H1 (cell line): ENCODE results near the gene SLFN5.

ENCODE experiments used
- EP300 ChIP-seq, 2 experiments: IDR thresholded peaks; 1 replicate in 1 of 2; 2 replicates in 1 of 2; pipeline ENCODE4 v1.6.1; 2011 to 2012; ENCODE audit warnings: low read depth in 2 of 2, low read length in 2 of 2, mild to moderate bottlenecking in 2 of 2, borderline replicate concordance in 1 of 2, inconsistent platforms in 1 of 2, moderate library complexity in 1 of 2
- EZH2 ChIP-seq: fragments of 200-600 bp; sonication (generic); IDR thresholded peaks from 2 replicates; pipeline ENCODE4 v1.7.1; 2012; ENCODE audit warnings: low read depth, mild to moderate bottlenecking, moderate library complexity, low read length, inconsistent platforms; ENCODE audit not compliant: severe bottlenecking
- HDAC6 ChIP-seq: IDR thresholded peaks from one replicate; pipeline ENCODE4 v1.7.1; 2012; ENCODE audit warnings: low read depth, mild to moderate bottlenecking, inconsistent platforms, low read length, moderate library complexity
- JUND ChIP-seq: IDR thresholded peaks from 2 replicates; pipeline ENCODE4 v1.6.1; 2011; ENCODE audit warnings: mild to moderate bottlenecking, improper control_type of control experiment, low read length
- POLR2A ChIP-seq, 2 experiments: IDR thresholded peaks; 1 replicate in 1 of 2; 2 replicates in 1 of 2; pipeline ENCODE4 v1.6.1; 2011; ENCODE audit warnings: low read depth in 2 of 2, low read length in 2 of 2, mild to moderate bottlenecking in 2 of 2; ENCODE audit errors: control extremely low read depth in 1 of 2
- POLR2AphosphoS5 ChIP-seq: IDR thresholded peaks from 2 replicates; pipeline ENCODE4 v1.6.1; 2011; ENCODE audit warnings: low read depth, low read length
- RAD21 ChIP-seq, 2 experiments: IDR thresholded peaks in 1 of 2; conservative IDR thresholded peaks in 1 of 2; 2 replicates each; pipeline ENCODE4 v1.6.1; 2011; ENCODE audit warnings: low read depth in 2 of 2, low read length in 2 of 2, improper control_type of control experiment in 1 of 2, inconsistent platforms in 1 of 2, mild to moderate bottlenecking in 1 of 2, moderate library complexity in 1 of 2
- RXRA ChIP-seq: IDR thresholded peaks from 2 replicates; pipeline ENCODE4 v1.6.1; 2011; ENCODE audit warnings: low read depth, mild to moderate bottlenecking, low read length, moderate library complexity; ENCODE audit not compliant: insufficient read depth
- SIN3A ChIP-seq, 2 experiments: IDR thresholded peaks in 1 of 2; conservative IDR thresholded peaks in 1 of 2; 2 replicates each; pipeline ENCODE4 v1.6.1; 2011 to 2012; ENCODE audit warnings: low read length in 2 of 2, improper control_type of control experiment in 1 of 2, low read depth in 1 of 2, mild to moderate bottlenecking in 1 of 2
- TAF1 ChIP-seq: IDR thresholded peaks from 2 replicates; pipeline ENCODE4 v1.6.1; 2011; ENCODE audit warnings: mild to moderate bottlenecking, low read depth, low read length
- TF ChIP-seq, protein P1 (sequence below), 3 experiments: IDR thresholded peaks; 1 replicate in 2 of 3; 2 replicates in 1 of 3; pipeline versions ENCODE4 v1.5.1 to v1.6.1; 2011; ENCODE audit warnings: low read length in 3 of 3, mild to moderate bottlenecking in 3 of 3, inconsistent platforms in 2 of 3, low read depth in 1 of 3, moderate library complexity in 1 of 3; ENCODE audit not compliant: insufficient read depth in 1 of 3; ENCODE audit errors: control extremely low read depth in 1 of 3
- TF ChIP-seq, protein P2 (sequence below): IDR thresholded peaks from 2 replicates; pipeline ENCODE4 v1.6.1; 2011; ENCODE audit warnings: low read length, improper control_type of control experiment

DNA sequence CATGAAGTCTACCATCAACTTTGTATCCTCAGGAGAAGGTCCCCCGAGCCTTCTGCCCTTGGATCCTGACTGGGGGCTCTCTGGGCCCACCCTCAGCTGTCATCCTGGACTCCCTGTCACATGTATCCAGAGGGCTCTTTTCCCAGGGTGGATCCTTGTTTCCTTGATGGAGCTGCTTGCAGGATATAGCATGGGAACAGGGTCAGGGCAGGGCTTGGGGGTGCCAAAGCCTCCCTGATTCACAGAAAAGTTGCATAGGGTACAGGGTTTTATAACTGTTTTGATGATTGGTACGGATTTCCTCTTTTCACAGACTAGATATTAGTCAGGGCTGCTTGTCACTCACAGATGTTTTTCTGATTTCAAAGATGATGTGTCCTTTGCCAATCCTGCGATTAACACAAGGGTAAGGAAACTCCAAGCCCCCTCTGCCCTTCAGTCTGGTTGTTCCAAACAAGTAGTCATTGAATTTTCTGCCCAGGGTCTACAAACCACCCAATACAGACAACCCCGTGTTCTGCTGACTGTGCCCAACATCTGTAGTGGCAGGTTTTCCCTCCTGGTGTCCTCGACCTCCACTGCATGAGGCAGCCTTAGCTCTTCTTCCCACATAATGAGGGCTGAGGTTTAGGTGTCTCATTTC, 28.1 kb upstream of the SLFN5 start:
- peak in 1 of 2 experiments; percentile 8; a peak in 2 of 4 replicates for TF ChIP-seq RAD21 (IDR thresholded peaks at IDR 0.05 in 1 of 2, conservative IDR thresholded peaks at IDR 0.05 in 1 of 2; ENCODE audit: low read depth in 2 of 2, low read length in 2 of 2)
- no peak for TF ChIP-seq SIN3A (conservative IDR thresholded peaks at IDR 0.05 in 1 of 2, IDR thresholded peaks at IDR 0.05 in 1 of 2; ENCODE audit: low read depth in 1 of 2, low read length in 2 of 2)
- TF ChIP-seq POLR2AphosphoS5, result no peak
- TF ChIP-seq EP300 (IDR thresholded peaks at IDR 0.05; ENCODE audit: borderline replicate concordance in 1 of 2, low read depth in 2 of 2, low read length in 2 of 2), result no peak
- TF ChIP-seq, protein P1, sequence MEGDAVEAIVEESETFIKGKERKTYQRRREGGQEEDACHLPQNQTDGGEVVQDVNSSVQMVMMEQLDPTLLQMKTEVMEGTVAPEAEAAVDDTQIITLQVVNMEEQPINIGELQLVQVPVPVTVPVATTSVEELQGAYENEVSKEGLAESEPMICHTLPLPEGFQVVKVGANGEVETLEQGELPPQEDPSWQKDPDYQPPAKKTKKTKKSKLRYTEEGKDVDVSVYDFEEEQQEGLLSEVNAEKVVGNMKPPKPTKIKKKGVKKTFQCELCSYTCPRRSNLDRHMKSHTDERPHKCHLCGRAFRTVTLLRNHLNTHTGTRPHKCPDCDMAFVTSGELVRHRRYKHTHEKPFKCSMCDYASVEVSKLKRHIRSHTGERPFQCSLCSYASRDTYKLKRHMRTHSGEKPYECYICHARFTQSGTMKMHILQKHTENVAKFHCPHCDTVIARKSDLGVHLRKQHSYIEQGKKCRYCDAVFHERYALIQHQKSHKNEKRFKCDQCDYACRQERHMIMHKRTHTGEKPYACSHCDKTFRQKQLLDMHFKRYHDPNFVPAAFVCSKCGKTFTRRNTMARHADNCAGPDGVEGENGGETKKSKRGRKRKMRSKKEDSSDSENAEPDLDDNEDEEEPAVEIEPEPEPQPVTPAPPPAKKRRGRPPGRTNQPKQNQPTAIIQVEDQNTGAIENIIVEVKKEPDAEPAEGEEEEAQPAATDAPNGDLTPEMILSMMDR (IDR thresholded peaks at IDR 0.05; ENCODE audit: control extremely low read depth in 1 of 3, insufficient read depth in 1 of 3, low read depth in 1 of 3, low read length in 3 of 3), result no peak
- no peak for TF ChIP-seq RXRA
- no peak for TF ChIP-seq POLR2A (IDR thresholded peaks at IDR 0.05; ENCODE audit: control extremely low read depth in 1 of 2, low read depth in 2 of 2, low read length in 2 of 2)
- no peak for TF ChIP-seq HDAC6
- TF ChIP-seq, protein P2, sequence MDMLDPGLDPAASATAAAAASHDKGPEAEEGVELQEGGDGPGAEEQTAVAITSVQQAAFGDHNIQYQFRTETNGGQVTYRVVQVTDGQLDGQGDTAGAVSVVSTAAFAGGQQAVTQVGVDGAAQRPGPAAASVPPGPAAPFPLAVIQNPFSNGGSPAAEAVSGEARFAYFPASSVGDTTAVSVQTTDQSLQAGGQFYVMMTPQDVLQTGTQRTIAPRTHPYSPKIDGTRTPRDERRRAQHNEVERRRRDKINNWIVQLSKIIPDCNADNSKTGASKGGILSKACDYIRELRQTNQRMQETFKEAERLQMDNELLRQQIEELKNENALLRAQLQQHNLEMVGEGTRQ, result no peak
- TF ChIP-seq EZH2, result no peak
- TF ChIP-seq TAF1, result no peak
- no peak for TF ChIP-seq JUND
